Muscle of back (tissue), 11 donors: Measurements from ENCODE around the gene ZMYM3. TPM values are rescaled to one million over a fixed set of nuclear protein-coding genes. Genes with fewer than 3 reads are reported as not detected.
A peak's percentile ranks its signal among the peaks of the same experiment; 100 is the strongest.

Experiments
- DNase-seq, 3 donors: peaks; one replicate each; pipeline versions ENCODE4 v3.0.0 to v3.0.0-alpha.2; 2013
- polyA plus RNA-seq, 10 donors: library from polyadenylated mRNA; unstranded; fragments of 120-200 nt; gene quantifications; one replicate each; pipeline ENCODE4 v1.2.1, GENCODE V29; 2013; ENCODE audit not compliant: insufficient read length in 10 of 10

Gene ZMYM3
- polyA plus RNA-seq, 10 donors = 17.5 to 25.9 (median 20.3) TPM

- DNase-seq = no peak
These were observed 2.1 kb upstream of the ZMYM3 start for GRCh38 chrX:71256051-71256450.

GRCh38 chrX:71253253-71254091 is 468 bp downstream of the ZMYM3 start:
- peak; percentile 9 to 57 (median 47) for DNase-seq

GRCh38 chrX:71252221-71252620 is 1.7 kb downstream of the ZMYM3 start:
- no peak for DNase-seq

GRCh38 chrX:71251466-71251973 is 2.4 kb downstream of the ZMYM3 start:
- no peak for DNase-seq

- DNase-seq = no peak
These were observed 3.1 kb downstream of the ZMYM3 start for GRCh38 chrX:71250841-71251240.

GRCh38 chrX:71245159-71245558 is 8.8 kb downstream of the ZMYM3 start:
- DNase-seq = no peak

GRCh38 chrX:71244359-71245128 is 9.4 kb downstream of the ZMYM3 start:
- DNase-seq = no peak

- no peak for DNase-seq
These were observed 12.6 kb downstream of the ZMYM3 start for GRCh38 chrX:71241301-71241700.

GRCh38 chrX:71239781-71240180 is 14.2 kb downstream of the ZMYM3 start:
- DNase-seq = no peak

GRCh38 chrX:71236836-71237235 is 17.1 kb downstream of the ZMYM3 start:
- DNase-seq = no peak

GRCh38 chrX:71235482-71235881 is 18.5 kb downstream of the ZMYM3 start:
- DNase-seq = no peak

GRCh38 chrX:71228063-71228642 is 25.8 kb downstream of the ZMYM3 start:
- DNase-seq = no peak

- DNase-seq = no peak
These were observed 26.4 kb downstream of the ZMYM3 start for GRCh38 chrX:71227370-71228062.

- no peak for DNase-seq
These were observed 28.3 kb downstream of the ZMYM3 start for GRCh38 chrX:71225676-71226075.

- DNase-seq = no peak
These were observed 28.9 kb downstream of the ZMYM3 start for GRCh38 chrX:71225009-71225408.

- DNase-seq = no peak
These were observed 29.7 kb downstream of the ZMYM3 start for GRCh38 chrX:71224098-71224708.

GRCh38 chrX:71222929-71223328 is 31.0 kb downstream of the ZMYM3 start, which contains the start of gene GJB1:
Gene GJB1, plus strand, starts transcription at chrX:71223224. Its CDS starts 484 bp downstream, at chrX:71223708.
- DNase-seq = no peak

GRCh38 chrX:71221145-71221544 is 32.8 kb downstream of the ZMYM3 start:
- DNase-seq = no peak

GRCh38 chrX:71217298-71217697 is 36.6 kb downstream of the ZMYM3 start:
- no peak for DNase-seq

GRCh38 chrX:71216485-71216884 is 37.5 kb downstream of the ZMYM3 start:
- DNase-seq = peak in 1 of 3 donors; percentile 9

GRCh38 chrX:71215338-71215912 is 38.5 kb downstream of the ZMYM3 start:
- DNase-seq = no peak
